ENCODE data around the gene P3H3. TPM values are rescaled to one million over a fixed set of nuclear protein-coding genes. Genes with fewer than 3 reads are reported as not detected.
"Not testable (repeated sequence)": the region's sequence is repeated elsewhere in the genome, so short reads cannot be mapped to it uniquely, and the experiment has no call there.

The P3H3 gene
- total RNA-seq, 1 experiment from 2014 or later = 25.6 TPM

DNA sequence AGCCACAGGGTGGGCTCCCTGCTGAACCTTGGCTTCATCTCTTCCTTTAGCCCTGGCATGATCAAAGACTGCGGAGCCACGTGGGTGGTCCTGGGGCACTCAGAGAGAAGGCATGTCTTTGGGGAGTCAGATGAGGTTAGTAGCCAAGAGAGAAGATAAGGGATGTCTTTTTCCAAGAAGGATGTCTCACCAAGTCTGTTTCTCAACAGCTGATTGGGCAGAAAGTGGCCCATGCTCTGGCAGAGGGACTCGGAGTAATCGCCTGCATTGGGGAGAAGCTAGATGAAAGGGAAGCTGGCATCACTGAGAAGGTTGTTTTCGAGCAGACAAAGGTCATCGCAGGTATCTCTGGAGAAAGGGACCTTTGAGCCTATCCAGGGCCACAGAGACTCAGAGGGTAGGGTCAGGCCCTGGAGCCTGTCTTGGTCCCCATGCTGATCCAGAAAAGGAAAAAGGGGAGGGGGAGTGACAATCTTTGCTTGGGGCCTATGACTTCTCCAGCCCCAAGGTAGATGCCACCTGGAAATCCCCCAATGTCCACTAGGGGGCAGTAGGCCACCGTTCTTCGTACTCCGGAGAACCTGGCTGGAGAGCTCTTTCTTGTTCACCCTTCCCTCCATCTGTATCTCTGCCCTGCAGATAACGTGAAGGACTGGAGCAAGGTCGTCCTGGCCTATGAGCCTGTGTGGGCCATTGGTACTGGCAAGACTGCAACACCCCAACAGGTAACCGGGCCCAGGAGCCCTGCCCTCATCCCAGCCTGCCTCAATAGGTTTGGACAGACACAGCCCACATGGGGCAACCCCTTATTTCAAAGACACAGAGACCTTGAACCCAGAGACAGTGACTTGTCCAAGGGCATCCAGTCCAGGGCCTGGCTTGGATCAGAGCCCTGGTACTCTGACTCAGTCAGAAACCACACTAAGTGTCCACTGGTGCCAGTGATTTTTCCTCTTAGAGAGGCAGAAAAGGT is 41.1 kb downstream of the P3H3 start:
- Histone ChIP-seq H3K4me3 (ENCODE audit: low read depth, low read length) (peak overlapping the region; percentile 97), H3K27me3 (replicated peaks; ENCODE audit: control insufficient read depth, insufficient read depth, low read length) (no peaks in the 10 kb centered on the region), H3K9me3 (no peaks in the 10 kb centered on the region), H3K4me1 (peaks cover 31% of the 10 kb centered on the region), H3K36me3 (ENCODE audit: control insufficient read depth, insufficient read depth, low read length) (peaks cover 13% of the 10 kb centered on the region)
- ChIA-PET POLR2A (interaction anchor here (0.5 to 5.4 kb wide), 10 partner anchors 11 to 145 kb away, joined by 3 to 102 read pairs (median 8); partner anchors contain the start of genes C12orf57, CDCA3, COPS7A and RNU7-1), CTCF (interaction anchor here (0.6 to 4.2 kb wide), 33 partner anchors 11 to 240 kb away, joined by 3 to 68 read pairs (median 5); partner anchors contain the start of genes C12orf57, CDCA3, ENO2 and LPCAT3)
- peak; percentile 92 to 96 for DNase-seq
- intact Hi-C loops (cut with micrococcal nuclease; ENCODE audit: unreplicated experiment) = loop anchor here (1.0 to 2.0 kb wide), 5 partner anchors 17 to 73 kb away; partner anchors contain the start of genes RNU7-1 and USP5
- TF ChIP-seq, protein P1, sequence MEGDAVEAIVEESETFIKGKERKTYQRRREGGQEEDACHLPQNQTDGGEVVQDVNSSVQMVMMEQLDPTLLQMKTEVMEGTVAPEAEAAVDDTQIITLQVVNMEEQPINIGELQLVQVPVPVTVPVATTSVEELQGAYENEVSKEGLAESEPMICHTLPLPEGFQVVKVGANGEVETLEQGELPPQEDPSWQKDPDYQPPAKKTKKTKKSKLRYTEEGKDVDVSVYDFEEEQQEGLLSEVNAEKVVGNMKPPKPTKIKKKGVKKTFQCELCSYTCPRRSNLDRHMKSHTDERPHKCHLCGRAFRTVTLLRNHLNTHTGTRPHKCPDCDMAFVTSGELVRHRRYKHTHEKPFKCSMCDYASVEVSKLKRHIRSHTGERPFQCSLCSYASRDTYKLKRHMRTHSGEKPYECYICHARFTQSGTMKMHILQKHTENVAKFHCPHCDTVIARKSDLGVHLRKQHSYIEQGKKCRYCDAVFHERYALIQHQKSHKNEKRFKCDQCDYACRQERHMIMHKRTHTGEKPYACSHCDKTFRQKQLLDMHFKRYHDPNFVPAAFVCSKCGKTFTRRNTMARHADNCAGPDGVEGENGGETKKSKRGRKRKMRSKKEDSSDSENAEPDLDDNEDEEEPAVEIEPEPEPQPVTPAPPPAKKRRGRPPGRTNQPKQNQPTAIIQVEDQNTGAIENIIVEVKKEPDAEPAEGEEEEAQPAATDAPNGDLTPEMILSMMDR (IDR thresholded peaks at IDR 0.05; ENCODE audit: insufficient read depth in 1 of 2, low read depth in 1 of 2, low read length in 1 of 2, severe bottlenecking in 1 of 2, unreplicated experiment in 1 of 2) = peak; percentile 94 to 98
- peaks cover 47% of the 10 kb centered on the region for H3K4me1 Mint-ChIP-seq (ENCODE audit: low read depth, unreplicated experiment)
- H3K27me3 Mint-ChIP-seq (ENCODE audit: insufficient read depth, unreplicated experiment) = no peaks in the 10 kb centered on the region
- no peaks in the 10 kb centered on the region for H3K9me3 Mint-ChIP-seq (ENCODE audit: unreplicated experiment)
- TSS peak; percentile 30 for BruUV-seq (replicated peaks)
- peak overlapping the region; percentile 95 for H3K4me3 Mint-ChIP-seq (ENCODE audit: unreplicated experiment)
- H3K27ac Mint-ChIP-seq (ENCODE audit: unreplicated experiment) = peak overlapping the region; percentile 94
- H3K36me3 Mint-ChIP-seq (ENCODE audit: insufficient read depth, unreplicated experiment) = peaks cover 98% of the 10 kb centered on the region

DNA sequence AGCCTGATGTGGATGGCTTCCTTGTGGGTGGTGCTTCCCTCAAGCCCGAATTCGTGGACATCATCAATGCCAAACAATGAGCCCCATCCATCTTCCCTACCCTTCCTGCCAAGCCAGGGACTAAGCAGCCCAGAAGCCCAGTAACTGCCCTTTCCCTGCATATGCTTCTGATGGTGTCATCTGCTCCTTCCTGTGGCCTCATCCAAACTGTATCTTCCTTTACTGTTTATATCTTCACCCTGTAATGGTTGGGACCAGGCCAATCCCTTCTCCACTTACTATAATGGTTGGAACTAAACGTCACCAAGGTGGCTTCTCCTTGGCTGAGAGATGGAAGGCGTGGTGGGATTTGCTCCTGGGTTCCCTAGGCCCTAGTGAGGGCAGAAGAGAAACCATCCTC is 42.1 kb downstream of the P3H3 start:
- H3K4me3 Mint-ChIP-seq (ENCODE audit: unreplicated experiment) = peak overlapping the region; percentile 98
- peaks cover 91% of the 10 kb centered on the region for H3K36me3 Mint-ChIP-seq (ENCODE audit: insufficient read depth, unreplicated experiment)
- peak overlapping the region; percentile 95 for H3K27ac Mint-ChIP-seq (ENCODE audit: unreplicated experiment)
- H3K36me3 ChIP-seq (ENCODE audit: control insufficient read depth, insufficient read depth, low read length) = peaks cover 11% of the 10 kb centered on the region
- peaks cover 47% of the 10 kb centered on the region for H3K4me1 Mint-ChIP-seq (ENCODE audit: low read depth, unreplicated experiment)
- peaks cover 31% of the 10 kb centered on the region for H3K4me1 ChIP-seq
- BruUV-seq (replicated peaks); H3K4me3 ChIP-seq (ENCODE audit: low read depth, low read length); H3K9me3 ChIP-seq; DNase-seq; H3K9me3 Mint-ChIP-seq (ENCODE audit: unreplicated experiment); H3K27me3 Mint-ChIP-seq (ENCODE audit: insufficient read depth, unreplicated experiment); intact Hi-C loops (cut with micrococcal nuclease; ENCODE audit: unreplicated experiment); H3K27me3 ChIP-seq (replicated peaks; ENCODE audit: control insufficient read depth, insufficient read depth, low read length): not testable (repeated sequence)
- ChIA-PET POLR2A (interaction anchor here (0.6 to 3.7 kb wide), 4 partner anchors 18 to 74 kb away, joined by 3 to 51 read pairs (median 26); partner anchors contain the start of genes C12orf57, CDCA3, ENO2 and RNU7-1), CTCF (interaction anchor here (1.6 to 4.2 kb wide), 4 partner anchors 18 to 94 kb away, joined by 10 to 68 read pairs (median 44); partner anchors contain the start of genes CDCA3 and USP5)

DNA sequence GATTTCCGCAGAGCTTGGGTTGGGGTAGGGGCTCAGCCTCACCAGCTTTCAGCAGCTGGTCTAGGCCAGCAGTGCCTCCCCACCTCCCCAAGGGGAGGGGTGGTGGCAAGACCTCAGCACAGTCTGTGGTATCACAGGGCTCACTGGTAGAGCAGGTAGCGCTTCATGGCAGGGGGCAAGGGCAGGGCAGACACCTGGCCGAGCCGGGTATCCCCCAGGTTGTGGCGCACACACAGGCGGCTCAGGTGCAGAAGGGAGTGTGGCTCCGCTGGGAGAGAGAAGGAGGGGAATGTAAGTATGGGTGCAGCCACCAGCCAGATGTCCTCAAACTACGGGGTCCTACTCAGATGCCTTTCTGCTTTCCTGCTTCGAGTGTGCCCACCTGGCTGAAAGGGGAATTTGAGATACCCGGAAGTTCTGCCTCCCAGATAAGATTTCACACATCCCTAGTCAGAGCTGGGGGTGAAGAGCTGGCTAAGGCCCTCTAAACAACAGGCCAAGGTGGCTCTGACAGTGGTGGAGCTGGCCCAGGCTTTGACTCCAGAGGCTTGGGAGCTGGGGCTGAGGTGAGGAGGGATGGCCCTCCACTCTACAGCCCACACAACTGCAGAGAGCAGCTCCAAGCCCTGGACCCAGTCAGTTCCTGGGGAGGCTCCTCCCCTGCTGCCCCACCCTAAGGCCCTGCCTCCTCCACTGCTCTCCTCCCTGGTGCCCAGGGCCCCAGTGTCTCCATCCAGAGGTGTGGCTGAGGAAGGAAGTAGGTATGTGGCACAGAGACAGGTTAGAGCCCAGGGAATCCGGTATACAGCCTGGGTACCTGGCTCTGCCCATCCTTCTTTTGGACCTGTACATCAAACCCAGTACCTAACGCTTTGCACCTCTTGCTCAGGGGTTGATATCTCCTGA is 43.1 kb downstream of the P3H3 start:
- no TSS peak for BruUV-seq (replicated peaks)
- Histone ChIP-seq H3K27me3 (replicated peaks; ENCODE audit: control insufficient read depth, insufficient read depth, low read length) (no peaks in the 10 kb centered on the region), H3K4me1 (peaks cover 31% of the 10 kb centered on the region), H3K36me3 (ENCODE audit: control insufficient read depth, insufficient read depth, low read length) (peaks cover 11% of the 10 kb centered on the region), H3K9me3 (no peaks in the 10 kb centered on the region), H3K4me3 (ENCODE audit: low read depth, low read length) (no peak overlapping the region; the same call in 1 of the 2 replicates)
- peaks cover 47% of the 10 kb centered on the region for H3K4me1 Mint-ChIP-seq (ENCODE audit: low read depth, unreplicated experiment)
- peak overlapping the region; percentile 95 for H3K27ac Mint-ChIP-seq (ENCODE audit: unreplicated experiment)
- H3K4me3 Mint-ChIP-seq (ENCODE audit: unreplicated experiment) = peak overlapping the region; percentile 98
- ChIA-PET CTCF (interaction anchor here (0.5 to 3.5 kb wide), 13 partner anchors 17 to 317 kb away, joined by 3 to 87 read pairs (median 7); partner anchors contain the start of genes C12orf57, MLF2 and RNU7-1), POLR2A (interaction anchor here (0.5 to 3.7 kb wide), 7 partner anchors 19 to 400 kb away, joined by 3 to 56 read pairs (median 15); partner anchors contain the start of genes C12orf57, CDCA3, ENO2 and RNU7-1)
- H3K36me3 Mint-ChIP-seq (ENCODE audit: insufficient read depth, unreplicated experiment) = peaks cover 91% of the 10 kb centered on the region
- intact Hi-C loops (cut with micrococcal nuclease; ENCODE audit: unreplicated experiment) = no loop called here
- peak; percentile 61 to 76 for DNase-seq
- H3K9me3 Mint-ChIP-seq (ENCODE audit: unreplicated experiment) = no peaks in the 10 kb centered on the region
- no peaks in the 10 kb centered on the region for H3K27me3 Mint-ChIP-seq (ENCODE audit: insufficient read depth, unreplicated experiment)
- TF ChIP-seq, protein P1 (IDR thresholded peaks at IDR 0.05; ENCODE audit: insufficient read depth in 1 of 2, low read depth in 1 of 2, low read length in 1 of 2, severe bottlenecking in 1 of 2, unreplicated experiment in 1 of 2) = no peak
